Thyroid gland (tissue), 4 donors: ENCODE measurements around the gene CLN6.

Experiments used
- CTCF ChIP-seq, 6 experiments: fragments of 200-600 bp in 3 of 6; fragments of 450-650 bp in 3 of 6; sonication (generic) in 3 of 6; IDR thresholded peaks; one replicate each; pipeline ENCODE4 v1.5.1; 2016 to 2019; ENCODE audit warnings: antibody characterized with exemption in 6 of 6, mild to moderate bottlenecking in 2 of 6, inconsistent platforms in 1 of 6, moderate library complexity in 1 of 6
- POLR2A ChIP-seq, 2 donors: fragments of 450-650 bp; IDR thresholded peaks; one replicate each; pipeline ENCODE4 v1.6.1; 2017; ENCODE audit warnings: antibody characterized with exemption in 2 of 2, mild to moderate bottlenecking in 2 of 2, moderate library complexity in 1 of 2

- TF ChIP-seq CTCF (IDR thresholded peaks at IDR 0.05) (no peak), POLR2A (IDR thresholded peaks at IDR 0.05) (peak in 1 of 2 donors; percentile 18)
These were observed 71.4 kb downstream of the CLN6 start for GRCh38 chr15:68158046-68158628.
